Upper lobe of left lung (tissue), 6 donors: ENCODE data around the gene TLDC2. TPM values are rescaled to one million over a fixed set of nuclear protein-coding genes. Genes with fewer than 3 reads are reported as not detected.

Experiments
- ATAC-seq, 2 donors: fragments of 200-7000 bp; cut with Tn5 transposase; one replicate each; pipeline ENCODE4 v1.9.1; 2022; ENCODE audit warnings: mild to moderate bottlenecking in 2 of 2, moderate library complexity in 2 of 2; ENCODE audit not compliant: low FRiP score in 2 of 2
- DNase-seq, 2 donors: peaks; one replicate each; pipeline ENCODE4 v3.0.0-alpha.2; 2019 to 2020
- H3K27ac ChIP-seq, 4 donors: fragments of 200-600 bp; sonication (generic); one replicate each; pipeline ENCODE4 v1.5.1; 2016 to 2019
- H3K27me3 ChIP-seq, 4 donors: fragments of 200-600 bp; sonication (generic); one replicate each; pipeline ENCODE4 v1.5.1; 2017 to 2019
- H3K36me3 ChIP-seq, 4 donors: fragments of 200-600 bp; sonication (generic); one replicate each; pipeline ENCODE4 v1.5.1; 2016 to 2019
- H3K4me1 ChIP-seq, 4 donors: fragments of 200-600 bp; sonication (generic); one replicate each; pipeline ENCODE4 v1.5.1; 2018 to 2019
- H3K4me3 ChIP-seq, 4 donors: fragments of 200-600 bp; sonication (generic); one replicate each; pipeline ENCODE4 v1.5.1; 2017 to 2019; ENCODE audit warnings: mild to moderate bottlenecking in 2 of 4, moderate library complexity in 1 of 4
- H3K9me3 ChIP-seq, 4 donors: fragments of 200-600 bp; sonication (generic); one replicate each; pipeline ENCODE4 v1.5.1; 2018 to 2019
- CTCF ChIP-seq, 6 experiments: fragments of 450-650 bp in 4 of 6; fragments of 200-600 bp in 2 of 6; sonication (generic) in 2 of 6; IDR thresholded peaks; one replicate each; pipeline ENCODE4 v1.5.1; 2016 to 2019; ENCODE audit warnings: antibody characterized with exemption in 6 of 6
- EP300 ChIP-seq, 4 donors: sonication (generic); formaldehyde crosslinking; IDR thresholded peaks; one replicate each; pipeline ENCODE4 v1.5.1; 2017; ENCODE audit warnings: antibody characterized with exemption in 4 of 4, control low read depth in 2 of 4
- POLR2A ChIP-seq, 4 donors: fragments of 450-650 bp; IDR thresholded peaks; one replicate each; pipeline ENCODE4 v1.5.1; 2016 to 2017; ENCODE audit warnings: antibody characterized with exemption in 4 of 4, mild to moderate bottlenecking in 2 of 4
- POLR2AphosphoS5 ChIP-seq, 2 donors: sonication (generic); formaldehyde crosslinking; IDR thresholded peaks; one replicate each; pipeline ENCODE4 v1.5.1; 2017; ENCODE audit warnings: antibody characterized with exemption in 2 of 2
- WGBS, 2 donors: methylation state at CpG; one replicate each; pipeline ENCODE4 v1.1.5; 2017 to 2018; 5-methylcytosine and 5-hydroxymethylcytosine counted together
- total RNA-seq, 6 donors: library from RNA; depleted of rRNA in 4 of 6; stranded (reverse); fragments of >200 nt in 4 of 6; gene quantifications; one replicate each; pipeline versions ENCODE4 v1.1.0 to v1.2.1, GENCODE V29; 2016 to 2021
- donor health status: DM: no; HTN: no; CAD: no; lungs with moderate emphysema.
- donor health status: DM: no; HTN: yes; CAD: no; lungs with severe emphysema.

The TLDC2 gene
- total RNA-seq, 6 donors from 2014 or later: 0.31 to 1.3 (median 0.61) TPM; not detected in 3

GRCh38 chr20:36860811-36861624 lies 14.9 kb upstream of the TLDC2 start:
- Histone ChIP-seq H3K4me1 (peaks cover 55 to 71% (median 61%) of the 10 kb centered on the region in 4 donors), H3K36me3 (no peaks in the 10 kb centered on the region), H3K9me3 (no peaks in the 10 kb centered on the region), H3K4me3 (peak overlapping the region in 3 of 4 donors; percentile 71 to 77 (median 75)), H3K27ac (peak overlapping the region; percentile 80 to 93 (median 88)), H3K27me3 (no peaks in the 10 kb centered on the region)
- no peak for ATAC-seq
- TF ChIP-seq POLR2A (IDR thresholded peaks at IDR 0.05): no peak
- no peak for TF ChIP-seq CTCF (IDR thresholded peaks at IDR 0.05)
- TF ChIP-seq EP300 (IDR thresholded peaks at IDR 0.05): no peak
- no peak for TF ChIP-seq POLR2AphosphoS5 (IDR thresholded peaks at IDR 0.05)
- WGBS, 2 donors: 75% methylated on average over 14 of the region's 14 CpGs
- no peak for DNase-seq

- no peak for ATAC-seq
- peak overlapping the region; percentile 10 to 77 (median 73) for H3K4me3 ChIP-seq
- 22% methylated on average over 5 of the region's 7 CpGs; no CpG with 5 or more reads in 1 of the 2 donors for WGBS, 2 donors
- H3K27ac ChIP-seq: peak overlapping the region; percentile 80 to 93 (median 88)
- TF ChIP-seq POLR2A (IDR thresholded peaks at IDR 0.05) (no peak), EP300 (IDR thresholded peaks at IDR 0.05) (no peak), CTCF (IDR thresholded peaks at IDR 0.05) (no peak), POLR2AphosphoS5 (IDR thresholded peaks at IDR 0.05) (no peak)
- no peaks in the 10 kb centered on the region for H3K27me3 ChIP-seq
- no peaks in the 10 kb centered on the region for H3K9me3 ChIP-seq
- DNase-seq: no peak
- peaks cover 50 to 65% (median 55%) of the 10 kb centered on the region in 4 donors for H3K4me1 ChIP-seq
- no peaks in the 10 kb centered on the region for H3K36me3 ChIP-seq
Measured at GRCh38 chr20:36861625-36861874, 14.4 kb upstream of the TLDC2 start.

- peak in 1 of 4 donors; percentile 65 for TF ChIP-seq EP300 (IDR thresholded peaks at IDR 0.05)
- TF ChIP-seq POLR2A (IDR thresholded peaks at IDR 0.05): peak in 3 of 4 donors; percentile 34 to 60 (median 53)
- no peak for TF ChIP-seq CTCF (IDR thresholded peaks at IDR 0.05)
- peak; percentile 70 to 88 for TF ChIP-seq POLR2AphosphoS5 (IDR thresholded peaks at IDR 0.05)
- peaks cover 44 to 59% (median 50%) of the 10 kb centered on the region in 4 donors for H3K4me1 ChIP-seq
- no peaks in the 10 kb centered on the region for H3K36me3 ChIP-seq
- H3K27me3 ChIP-seq: no peaks in the 10 kb centered on the region
- H3K9me3 ChIP-seq: no peaks in the 10 kb centered on the region
- ATAC-seq (peak; percentile 51 to 72), DNase-seq (peak in 1 of 2 donors; percentile 74)
- H3K4me3 ChIP-seq: peak overlapping the region; percentile 29 to 77 (median 73)
- peak overlapping the region; percentile 80 to 93 (median 88) for H3K27ac ChIP-seq
- 25 to 38% methylated on average over 29 to 31 of the region's 45 CpGs for WGBS, 2 donors
Measured at GRCh38 chr20:36861875-36862801, 13.8 kb upstream of the TLDC2 start.

- no peaks in the 10 kb centered on the region for H3K9me3 ChIP-seq
- DNase-seq (no peak), ATAC-seq (no peak)
- H3K4me1 ChIP-seq: peaks cover 35 to 51% (median 41%) of the 10 kb centered on the region in 4 donors
- peak overlapping the region; percentile 80 to 93 (median 88) for H3K27ac ChIP-seq
- WGBS, 2 donors: 0 to 1% methylated on average over 21 to 32 of the region's 129 CpGs
- TF ChIP-seq POLR2A (IDR thresholded peaks at IDR 0.05) (peak in 1 of 4 donors; percentile 48), POLR2AphosphoS5 (IDR thresholded peaks at IDR 0.05) (no peak)
- no peaks in the 10 kb centered on the region for H3K36me3 ChIP-seq
- H3K27me3 ChIP-seq: no peaks in the 10 kb centered on the region
- H3K4me3 ChIP-seq: peak overlapping the region; percentile 19 to 77 (median 73)
Measured at GRCh38 chr20:36862857-36863668, 12.9 kb upstream of the TLDC2 start.
